ENCODE measurements around the gene RHBDF1. TPM values are rescaled to one million over a fixed set of nuclear protein-coding genes. Genes with fewer than 3 reads are reported as not detected.

Gene RHBDF1
- polyA plus RNA-seq, 1 donor from 2014 or later, result 0.21 TPM

DNA sequence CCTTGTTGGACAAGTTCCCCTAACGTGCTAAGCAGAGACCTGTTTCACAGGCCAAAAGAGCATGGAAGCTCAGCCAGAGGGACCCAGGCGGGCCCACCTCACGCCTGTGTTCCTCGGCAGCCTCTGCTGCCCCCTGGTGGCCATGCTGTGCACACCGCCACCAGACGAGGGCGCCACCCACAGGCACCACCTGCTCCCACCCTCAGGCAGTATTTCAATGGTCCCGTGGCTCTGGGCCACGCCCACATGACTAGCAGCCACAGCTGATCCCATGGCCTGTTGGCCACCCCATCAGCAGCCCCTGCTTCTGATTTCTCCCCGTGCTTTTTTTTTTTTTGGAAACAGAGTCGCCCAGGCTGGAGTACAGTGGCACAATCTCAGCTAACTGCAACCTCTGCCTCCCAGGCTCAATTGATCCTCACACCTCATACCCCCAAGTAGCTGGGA is 24.5 kb upstream of the RHBDF1 start:
- no peaks in the 10 kb centered on the region for H3F3A ChIP-seq (ENCODE audit: insufficient read depth, low read length, poor library complexity, severe bottlenecking)
- no peak overlapping the region for H3K27ac ChIP-seq (ENCODE audit: low read length)
- no peaks in the 10 kb centered on the region for H4K20me1 ChIP-seq (ENCODE audit: insufficient read depth)
- H3K36me3 ChIP-seq (ENCODE audit: insufficient read depth, low read length), result no peaks in the 10 kb centered on the region
- H3K9ac ChIP-seq (ENCODE audit: low read length), result no peak overlapping the region
- H2AFZ ChIP-seq (ENCODE audit: low read depth, low read length), result no peak overlapping the region
- H3K9me2 ChIP-seq (ENCODE audit: insufficient read depth, low read length), result no peaks in the 10 kb centered on the region
- H3K4me2 ChIP-seq (ENCODE audit: low read length), result no peak overlapping the region
- no peaks in the 10 kb centered on the region for H3K27me3 ChIP-seq (ENCODE audit: insufficient read depth, low read depth, low read length)
- H3K4me3 ChIP-seq (ENCODE audit: low read length), result no peak overlapping the region
- TF ChIP-seq POLR2AphosphoS5 (IDR thresholded peaks at IDR 0.05), result no peak
- TF ChIP-seq MXI1 (conservative IDR thresholded peaks at IDR 0.05; ENCODE audit: poor library complexity, severe bottlenecking), result peak; percentile 18
- TF ChIP-seq, protein P1, sequence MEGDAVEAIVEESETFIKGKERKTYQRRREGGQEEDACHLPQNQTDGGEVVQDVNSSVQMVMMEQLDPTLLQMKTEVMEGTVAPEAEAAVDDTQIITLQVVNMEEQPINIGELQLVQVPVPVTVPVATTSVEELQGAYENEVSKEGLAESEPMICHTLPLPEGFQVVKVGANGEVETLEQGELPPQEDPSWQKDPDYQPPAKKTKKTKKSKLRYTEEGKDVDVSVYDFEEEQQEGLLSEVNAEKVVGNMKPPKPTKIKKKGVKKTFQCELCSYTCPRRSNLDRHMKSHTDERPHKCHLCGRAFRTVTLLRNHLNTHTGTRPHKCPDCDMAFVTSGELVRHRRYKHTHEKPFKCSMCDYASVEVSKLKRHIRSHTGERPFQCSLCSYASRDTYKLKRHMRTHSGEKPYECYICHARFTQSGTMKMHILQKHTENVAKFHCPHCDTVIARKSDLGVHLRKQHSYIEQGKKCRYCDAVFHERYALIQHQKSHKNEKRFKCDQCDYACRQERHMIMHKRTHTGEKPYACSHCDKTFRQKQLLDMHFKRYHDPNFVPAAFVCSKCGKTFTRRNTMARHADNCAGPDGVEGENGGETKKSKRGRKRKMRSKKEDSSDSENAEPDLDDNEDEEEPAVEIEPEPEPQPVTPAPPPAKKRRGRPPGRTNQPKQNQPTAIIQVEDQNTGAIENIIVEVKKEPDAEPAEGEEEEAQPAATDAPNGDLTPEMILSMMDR (IDR thresholded peaks at IDR 0.05; ENCODE audit: poor library complexity, severe bottlenecking), result peak; percentile 76
- peak; percentile 37 for TF ChIP-seq RAD21 (conservative IDR thresholded peaks at IDR 0.05)
- peak; percentile 51 for TF ChIP-seq SMC3 (conservative IDR thresholded peaks at IDR 0.05; ENCODE audit: poor library complexity)
- TF ChIP-seq TAF1 (IDR thresholded peaks at IDR 0.05; ENCODE audit: low read depth), result no peak
- TF ChIP-seq, protein P2, sequence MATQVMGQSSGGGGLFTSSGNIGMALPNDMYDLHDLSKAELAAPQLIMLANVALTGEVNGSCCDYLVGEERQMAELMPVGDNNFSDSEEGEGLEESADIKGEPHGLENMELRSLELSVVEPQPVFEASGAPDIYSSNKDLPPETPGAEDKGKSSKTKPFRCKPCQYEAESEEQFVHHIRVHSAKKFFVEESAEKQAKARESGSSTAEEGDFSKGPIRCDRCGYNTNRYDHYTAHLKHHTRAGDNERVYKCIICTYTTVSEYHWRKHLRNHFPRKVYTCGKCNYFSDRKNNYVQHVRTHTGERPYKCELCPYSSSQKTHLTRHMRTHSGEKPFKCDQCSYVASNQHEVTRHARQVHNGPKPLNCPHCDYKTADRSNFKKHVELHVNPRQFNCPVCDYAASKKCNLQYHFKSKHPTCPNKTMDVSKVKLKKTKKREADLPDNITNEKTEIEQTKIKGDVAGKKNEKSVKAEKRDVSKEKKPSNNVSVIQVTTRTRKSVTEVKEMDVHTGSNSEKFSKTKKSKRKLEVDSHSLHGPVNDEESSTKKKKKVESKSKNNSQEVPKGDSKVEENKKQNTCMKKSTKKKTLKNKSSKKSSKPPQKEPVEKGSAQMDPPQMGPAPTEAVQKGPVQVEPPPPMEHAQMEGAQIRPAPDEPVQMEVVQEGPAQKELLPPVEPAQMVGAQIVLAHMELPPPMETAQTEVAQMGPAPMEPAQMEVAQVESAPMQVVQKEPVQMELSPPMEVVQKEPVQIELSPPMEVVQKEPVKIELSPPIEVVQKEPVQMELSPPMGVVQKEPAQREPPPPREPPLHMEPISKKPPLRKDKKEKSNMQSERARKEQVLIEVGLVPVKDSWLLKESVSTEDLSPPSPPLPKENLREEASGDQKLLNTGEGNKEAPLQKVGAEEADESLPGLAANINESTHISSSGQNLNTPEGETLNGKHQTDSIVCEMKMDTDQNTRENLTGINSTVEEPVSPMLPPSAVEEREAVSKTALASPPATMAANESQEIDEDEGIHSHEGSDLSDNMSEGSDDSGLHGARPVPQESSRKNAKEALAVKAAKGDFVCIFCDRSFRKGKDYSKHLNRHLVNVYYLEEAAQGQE (IDR thresholded peaks at IDR 0.05; ENCODE audit: borderline replicate concordance), result no peak
- no peak for TF ChIP-seq EP300 (conservative IDR thresholded peaks at IDR 0.05; ENCODE audit: poor library complexity, severe bottlenecking)
- no peaks in the 10 kb centered on the region for H3K9me3 ChIP-seq (ENCODE audit: low read length)
- no peaks in the 10 kb centered on the region for H3K79me2 ChIP-seq (replicated peaks; ENCODE audit: insufficient read depth, low read length)

DNA sequence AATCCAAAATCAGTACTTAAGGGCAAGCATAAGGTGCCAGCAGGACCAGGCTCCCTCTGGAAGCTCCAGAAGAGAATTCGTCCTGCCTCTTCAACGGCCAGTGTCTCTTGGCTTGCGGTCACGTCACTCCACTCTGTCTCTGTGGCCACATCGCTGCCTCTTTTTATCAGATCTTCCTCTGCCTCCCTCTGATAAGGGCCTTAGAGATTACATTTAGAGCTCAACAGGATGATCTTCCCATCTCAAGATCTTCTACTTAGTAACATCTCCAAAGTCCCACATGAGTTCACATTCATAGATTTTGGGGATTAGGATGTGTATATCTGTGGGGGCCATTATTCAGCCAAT is 22.5 kb upstream of the RHBDF1 start:
- H4K20me1 ChIP-seq (ENCODE audit: insufficient read depth), result no peaks in the 10 kb centered on the region
- H3K79me2 ChIP-seq (replicated peaks; ENCODE audit: insufficient read depth, low read length), result no peaks in the 10 kb centered on the region
- no peak overlapping the region for H3K9ac ChIP-seq (ENCODE audit: low read length)
- no peaks in the 10 kb centered on the region for H3K9me3 ChIP-seq (ENCODE audit: low read length)
- no peaks in the 10 kb centered on the region for H3K36me3 ChIP-seq (ENCODE audit: insufficient read depth, low read length)
- no peak for TF ChIP-seq POLR2AphosphoS5 (IDR thresholded peaks at IDR 0.05)
- no peak for TF ChIP-seq RAD21 (conservative IDR thresholded peaks at IDR 0.05)
- TF ChIP-seq SMC3 (conservative IDR thresholded peaks at IDR 0.05; ENCODE audit: poor library complexity), result no peak
- TF ChIP-seq TAF1 (IDR thresholded peaks at IDR 0.05; ENCODE audit: low read depth), result no peak
- TF ChIP-seq, protein P1 (IDR thresholded peaks at IDR 0.05; ENCODE audit: poor library complexity, severe bottlenecking), result no peak
- TF ChIP-seq, protein P2 (IDR thresholded peaks at IDR 0.05; ENCODE audit: borderline replicate concordance), result no peak
- no peak for TF ChIP-seq MXI1 (conservative IDR thresholded peaks at IDR 0.05; ENCODE audit: poor library complexity, severe bottlenecking)
- no peak for TF ChIP-seq EP300 (conservative IDR thresholded peaks at IDR 0.05; ENCODE audit: poor library complexity, severe bottlenecking)
- H3K27me3 ChIP-seq (ENCODE audit: insufficient read depth, low read depth, low read length), result no peaks in the 10 kb centered on the region
- H3K4me3 ChIP-seq (ENCODE audit: low read length), result no peak overlapping the region
- no peaks in the 10 kb centered on the region for H3K9me2 ChIP-seq (ENCODE audit: insufficient read depth, low read length)
- no peaks in the 10 kb centered on the region for H3F3A ChIP-seq (ENCODE audit: insufficient read depth, low read length, poor library complexity, severe bottlenecking)
- no peak overlapping the region for H3K4me2 ChIP-seq (ENCODE audit: low read length)
- H2AFZ ChIP-seq (ENCODE audit: low read depth, low read length), result no peak overlapping the region
- H3K27ac ChIP-seq (ENCODE audit: low read length), result no peak overlapping the region
